GM12878 (cell line): ENCODE results near the gene CRTC2. TPM values are rescaled to one million over a fixed set of nuclear protein-coding genes. Genes with fewer than 3 reads are reported as not detected.

Experiments used
- BCL11A ChIP-seq: IDR thresholded peaks from 2 replicates; pipeline ENCODE4 v1.6.1; 2011; ENCODE audit warnings: low read depth, low read length
- ETV6 ChIP-seq, 2 experiments: fragments of 450-650 bp in 1 of 2; IDR thresholded peaks in 1 of 2; conservative IDR thresholded peaks in 1 of 2; 2 replicates each; pipeline ENCODE4 v1.6.1; 2014; ENCODE audit warnings: antibody characterized with exemption in 1 of 2, borderline replicate concordance in 1 of 2, low read depth in 1 of 2, mild to moderate bottlenecking in 1 of 2, moderate library complexity in 1 of 2
- FOS ChIP-seq: IDR thresholded peaks from 3 replicates; pipeline ENCODE4 v1.6.1; 2011; ENCODE audit warnings: borderline replicate concordance; ENCODE audit not compliant: insufficient read length; ENCODE audit errors: extremely low read depth
- GABPA ChIP-seq: IDR thresholded peaks from 2 replicates; pipeline ENCODE4 v1.6.1; 2014; ENCODE audit warnings: antibody characterized with exemption, low read depth, mild to moderate bottlenecking, inconsistent platforms
- HDAC2 ChIP-seq: fragments of 200-600 bp; sonication (generic); IDR thresholded peaks from 2 replicates; pipeline ENCODE4 v1.6.1; 2017
- HSF1 ChIP-seq: fragments of 150-350 bp; IDR thresholded peaks from 2 replicates; pipeline ENCODE4 v1.6.1; 2014; ENCODE audit warnings: mild to moderate bottlenecking, low read depth, low read length
- JUNB ChIP-seq: IDR thresholded peaks from 2 replicates; pipeline ENCODE4 v1.6.1; 2016; ENCODE audit warnings: antibody characterized with exemption, mild to moderate bottlenecking
- KAT2A ChIP-seq: conservative IDR thresholded peaks from 2 replicates; pipeline ENCODE4 v1.6.1; 2011; ENCODE audit warnings: low read depth, low read length; ENCODE audit not compliant: control insufficient read depth
- NR2C1 ChIP-seq: fragments of 450-650 bp; IDR thresholded peaks from 2 replicates; pipeline ENCODE4 v1.6.1; 2017; ENCODE audit warnings: antibody characterized with exemption, mild to moderate bottlenecking, moderate library complexity
- PAX5 ChIP-seq: IDR thresholded peaks from 2 replicates; pipeline ENCODE4 v1.6.1; 2011; ENCODE audit warnings: low read depth, low read length, borderline replicate concordance
- TARDBP ChIP-seq: IDR thresholded peaks from 2 replicates; pipeline ENCODE4 v1.6.1; 2016; ENCODE audit warnings: borderline replicate concordance
- WRNIP1 ChIP-seq: IDR thresholded peaks from 2 replicates; pipeline ENCODE4 v1.6.1; 2011; ENCODE audit warnings: low read depth, low read length, improper control_type of control experiment, borderline replicate concordance
- YY1 ChIP-seq: IDR thresholded peaks from 2 replicates; pipeline ENCODE4 v1.6.1; 2011; ENCODE audit warnings: low read depth, mild to moderate bottlenecking, low read length
- ZNF384 ChIP-seq: IDR thresholded peaks from 2 replicates; pipeline ENCODE4 v1.6.1; 2012; ENCODE audit warnings: low read depth, mild to moderate bottlenecking, low read length, improper control_type of control experiment, borderline replicate concordance
- polyA plus RNA-seq, 11 experiments: library from polyadenylated mRNA; depleted of rRNA in 4 of 11; unstranded in 6 of 11; stranded (reverse) in 5 of 11; fragments of >200 nt; fragmentation: Nextera tagmentation in 4 of 11; fragmentation: Illumina TruSeq in 1 of 11; extraction: Ambion mirVana in 4 of 11; extraction: Trizol in 1 of 11; gene quantifications; 1 replicate in 1 of 11; 2 replicates in 10 of 11; pipeline versions ENCODE4 v1.2.1 to v1.2.3, GENCODE V29; 2011 to 2016; ENCODE audit warnings: inconsistent platforms in 2 of 11, missing spikeins in 2 of 11, low read depth in 1 of 11
- total RNA-seq, 4 experiments: library from RNA; depleted of rRNA in 3 of 4; stranded (reverse); fragments of >200 nt in 3 of 4; fragmentation: Illumina TruSeq in 1 of 4; extraction: Trizol in 1 of 4; gene quantifications; 2 replicates each; pipeline versions ENCODE4 v1.2.1 to v1.2.3, GENCODE V29; 2013 to 2021
- TF ChIP-seq, protein P1 (sequence below): fragments of 450-650 bp; IDR thresholded peaks from 2 replicates; pipeline ENCODE4 v1.6.1; 2017; ENCODE audit warnings: low read depth, mild to moderate bottlenecking, moderate library complexity
- TF ChIP-seq, protein P2 (sequence below): IDR thresholded peaks from 2 replicates; pipeline ENCODE4 v1.6.1; 2012; ENCODE audit warnings: mild to moderate bottlenecking, low read depth, low read length
- TF ChIP-seq, protein P3 (sequence below): fragments of 150-350 bp; IDR thresholded peaks from 2 replicates; pipeline ENCODE4 v1.6.1; 2016; ENCODE audit warnings: low read depth, low read length
- TF ChIP-seq, protein P4 (sequence below): IDR thresholded peaks from 2 replicates; pipeline ENCODE4 v1.6.1; 2011; ENCODE audit warnings: low read depth, low read length, improper control_type of control experiment, borderline replicate concordance

The CRTC2 gene
- total and polyA plus RNA-seq, 10 of the 15 experiments (the other 5 are each of a cell fraction or from before 2014, with no cell fraction given), result 5.1 to 57.9 (median 32.7) TPM

GRCh38 chr1:153958111-153958960 lies at the start of gene CRTC2 (continued):
- TF ChIP-seq HDAC2, result no peak
- no peak for TF ChIP-seq FOS
- TF ChIP-seq, protein P1, sequence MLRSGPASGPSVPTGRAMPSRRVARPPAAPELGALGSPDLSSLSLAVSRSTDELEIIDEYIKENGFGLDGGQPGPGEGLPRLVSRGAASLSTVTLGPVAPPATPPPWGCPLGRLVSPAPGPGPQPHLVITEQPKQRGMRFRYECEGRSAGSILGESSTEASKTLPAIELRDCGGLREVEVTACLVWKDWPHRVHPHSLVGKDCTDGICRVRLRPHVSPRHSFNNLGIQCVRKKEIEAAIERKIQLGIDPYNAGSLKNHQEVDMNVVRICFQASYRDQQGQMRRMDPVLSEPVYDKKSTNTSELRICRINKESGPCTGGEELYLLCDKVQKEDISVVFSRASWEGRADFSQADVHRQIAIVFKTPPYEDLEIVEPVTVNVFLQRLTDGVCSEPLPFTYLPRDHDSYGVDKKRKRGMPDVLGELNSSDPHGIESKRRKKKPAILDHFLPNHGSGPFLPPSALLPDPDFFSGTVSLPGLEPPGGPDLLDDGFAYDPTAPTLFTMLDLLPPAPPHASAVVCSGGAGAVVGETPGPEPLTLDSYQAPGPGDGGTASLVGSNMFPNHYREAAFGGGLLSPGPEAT, result no peak; the same call in 1 of the 2 replicates
- no peak for TF ChIP-seq ZNF384
- TF ChIP-seq TARDBP, result peak; percentile 97
- TF ChIP-seq WRNIP1, result no peak
- TF ChIP-seq, protein P2, sequence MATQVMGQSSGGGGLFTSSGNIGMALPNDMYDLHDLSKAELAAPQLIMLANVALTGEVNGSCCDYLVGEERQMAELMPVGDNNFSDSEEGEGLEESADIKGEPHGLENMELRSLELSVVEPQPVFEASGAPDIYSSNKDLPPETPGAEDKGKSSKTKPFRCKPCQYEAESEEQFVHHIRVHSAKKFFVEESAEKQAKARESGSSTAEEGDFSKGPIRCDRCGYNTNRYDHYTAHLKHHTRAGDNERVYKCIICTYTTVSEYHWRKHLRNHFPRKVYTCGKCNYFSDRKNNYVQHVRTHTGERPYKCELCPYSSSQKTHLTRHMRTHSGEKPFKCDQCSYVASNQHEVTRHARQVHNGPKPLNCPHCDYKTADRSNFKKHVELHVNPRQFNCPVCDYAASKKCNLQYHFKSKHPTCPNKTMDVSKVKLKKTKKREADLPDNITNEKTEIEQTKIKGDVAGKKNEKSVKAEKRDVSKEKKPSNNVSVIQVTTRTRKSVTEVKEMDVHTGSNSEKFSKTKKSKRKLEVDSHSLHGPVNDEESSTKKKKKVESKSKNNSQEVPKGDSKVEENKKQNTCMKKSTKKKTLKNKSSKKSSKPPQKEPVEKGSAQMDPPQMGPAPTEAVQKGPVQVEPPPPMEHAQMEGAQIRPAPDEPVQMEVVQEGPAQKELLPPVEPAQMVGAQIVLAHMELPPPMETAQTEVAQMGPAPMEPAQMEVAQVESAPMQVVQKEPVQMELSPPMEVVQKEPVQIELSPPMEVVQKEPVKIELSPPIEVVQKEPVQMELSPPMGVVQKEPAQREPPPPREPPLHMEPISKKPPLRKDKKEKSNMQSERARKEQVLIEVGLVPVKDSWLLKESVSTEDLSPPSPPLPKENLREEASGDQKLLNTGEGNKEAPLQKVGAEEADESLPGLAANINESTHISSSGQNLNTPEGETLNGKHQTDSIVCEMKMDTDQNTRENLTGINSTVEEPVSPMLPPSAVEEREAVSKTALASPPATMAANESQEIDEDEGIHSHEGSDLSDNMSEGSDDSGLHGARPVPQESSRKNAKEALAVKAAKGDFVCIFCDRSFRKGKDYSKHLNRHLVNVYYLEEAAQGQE, result no peak
- peak; percentile 44; the same call in 1 of the 2 replicates for TF ChIP-seq PAX5
- TF ChIP-seq BCL11A, result no peak
- TF ChIP-seq, protein P3, sequence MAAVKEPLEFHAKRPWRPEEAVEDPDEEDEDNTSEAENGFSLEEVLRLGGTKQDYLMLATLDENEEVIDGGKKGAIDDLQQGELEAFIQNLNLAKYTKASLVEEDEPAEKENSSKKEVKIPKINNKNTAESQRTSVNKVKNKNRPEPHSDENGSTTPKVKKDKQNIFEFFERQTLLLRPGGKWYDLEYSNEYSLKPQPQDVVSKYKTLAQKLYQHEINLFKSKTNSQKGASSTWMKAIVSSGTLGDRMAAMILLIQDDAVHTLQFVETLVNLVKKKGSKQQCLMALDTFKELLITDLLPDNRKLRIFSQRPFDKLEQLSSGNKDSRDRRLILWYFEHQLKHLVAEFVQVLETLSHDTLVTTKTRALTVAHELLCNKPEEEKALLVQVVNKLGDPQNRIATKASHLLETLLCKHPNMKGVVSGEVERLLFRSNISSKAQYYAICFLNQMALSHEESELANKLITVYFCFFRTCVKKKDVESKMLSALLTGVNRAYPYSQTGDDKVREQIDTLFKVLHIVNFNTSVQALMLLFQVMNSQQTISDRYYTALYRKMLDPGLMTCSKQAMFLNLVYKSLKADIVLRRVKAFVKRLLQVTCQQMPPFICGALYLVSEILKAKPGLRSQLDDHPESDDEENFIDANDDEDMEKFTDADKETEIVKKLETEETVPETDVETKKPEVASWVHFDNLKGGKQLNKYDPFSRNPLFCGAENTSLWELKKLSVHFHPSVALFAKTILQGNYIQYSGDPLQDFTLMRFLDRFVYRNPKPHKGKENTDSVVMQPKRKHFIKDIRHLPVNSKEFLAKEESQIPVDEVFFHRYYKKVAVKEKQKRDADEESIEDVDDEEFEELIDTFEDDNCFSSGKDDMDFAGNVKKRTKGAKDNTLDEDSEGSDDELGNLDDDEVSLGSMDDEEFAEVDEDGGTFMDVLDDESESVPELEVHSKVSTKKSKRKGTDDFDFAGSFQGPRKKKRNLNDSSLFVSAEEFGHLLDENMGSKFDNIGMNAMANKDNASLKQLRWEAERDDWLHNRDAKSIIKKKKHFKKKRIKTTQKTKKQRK, result no peak
- TF ChIP-seq, protein P4, sequence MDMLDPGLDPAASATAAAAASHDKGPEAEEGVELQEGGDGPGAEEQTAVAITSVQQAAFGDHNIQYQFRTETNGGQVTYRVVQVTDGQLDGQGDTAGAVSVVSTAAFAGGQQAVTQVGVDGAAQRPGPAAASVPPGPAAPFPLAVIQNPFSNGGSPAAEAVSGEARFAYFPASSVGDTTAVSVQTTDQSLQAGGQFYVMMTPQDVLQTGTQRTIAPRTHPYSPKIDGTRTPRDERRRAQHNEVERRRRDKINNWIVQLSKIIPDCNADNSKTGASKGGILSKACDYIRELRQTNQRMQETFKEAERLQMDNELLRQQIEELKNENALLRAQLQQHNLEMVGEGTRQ, result no peak
- no peak for TF ChIP-seq HSF1
- TF ChIP-seq YY1, result peak; percentile 74; the same call in 1 of the 2 replicates
- TF ChIP-seq KAT2A, result no peak
- no peak for TF ChIP-seq GABPA
- TF ChIP-seq ETV6 (conservative IDR thresholded peaks at IDR 0.05 in 1 of 2, IDR thresholded peaks at IDR 0.05 in 1 of 2; ENCODE audit: borderline replicate concordance in 1 of 2, low read depth in 1 of 2), result no peak; a peak in 1 of 4 replicates
- no peak for TF ChIP-seq JUNB
- peak; percentile 97 for TF ChIP-seq NR2C1
